ENCODE results near the gene DHCR24. TPM values are rescaled to one million over a fixed set of nuclear protein-coding genes. Genes with fewer than 3 reads are reported as not detected.

DHCR24 gene
- total RNA-seq, 4 donors from 2014 or later, result 299 to 488 (median 404) TPM

DNA sequence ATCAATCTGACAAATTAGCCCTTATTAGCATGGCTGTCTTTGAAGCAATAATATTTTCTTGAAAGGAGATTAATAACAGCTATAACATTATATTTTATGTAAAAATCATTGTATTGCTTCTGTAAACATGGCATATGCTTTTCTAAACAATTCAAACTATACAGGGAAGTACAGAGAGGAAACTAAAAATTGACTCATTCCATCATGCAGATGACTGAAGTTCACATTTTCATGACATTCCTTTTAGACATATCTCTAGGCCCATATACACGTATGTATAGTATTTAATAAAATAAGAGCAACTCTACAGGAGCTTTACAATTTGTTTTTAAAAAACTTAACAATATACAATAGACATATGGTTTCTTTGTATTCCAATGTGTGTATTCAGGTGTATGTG, 5.6 kb upstream of the DHCR24 start:
- WGBS, 2 donors, result 76 to 84% methylated on average over 1 of the region's 1 CpG
- DNase-seq (ENCODE audit: low spot score in 2 of 2), result no peak
- intact Hi-C loops (cut with DNase I; ENCODE audit: low total_unique reads), result no loop called here

GRCh38 chr1:54889132-54889725, 2.2 kb upstream of the DHCR24 start:
- DNase-seq (ENCODE audit: low spot score in 2 of 2), result no peak
- H3K4me3 ChIP-seq (ENCODE audit: low read depth, poor library complexity, severe bottlenecking), result no peak overlapping the region
- WGBS, 2 donors, result 83 to 85% methylated on average over 3 of the region's 3 CpGs
- TF ChIP-seq POLR2A (IDR thresholded peaks at IDR 0.05) (no peak), CTCF (IDR thresholded peaks at IDR 0.05) (no peak)
- intact Hi-C loops (cut with DNase I; ENCODE audit: low total_unique reads), result no loop called here

More for the DNA sequence above, 5.6 kb upstream of the DHCR24 start:
- H3K4me3 ChIP-seq (ENCODE audit: low read depth, poor library complexity, severe bottlenecking), result no peak overlapping the region
- TF ChIP-seq POLR2A (IDR thresholded peaks at IDR 0.05) (no peak), CTCF (IDR thresholded peaks at IDR 0.05) (no peak)

DNA sequence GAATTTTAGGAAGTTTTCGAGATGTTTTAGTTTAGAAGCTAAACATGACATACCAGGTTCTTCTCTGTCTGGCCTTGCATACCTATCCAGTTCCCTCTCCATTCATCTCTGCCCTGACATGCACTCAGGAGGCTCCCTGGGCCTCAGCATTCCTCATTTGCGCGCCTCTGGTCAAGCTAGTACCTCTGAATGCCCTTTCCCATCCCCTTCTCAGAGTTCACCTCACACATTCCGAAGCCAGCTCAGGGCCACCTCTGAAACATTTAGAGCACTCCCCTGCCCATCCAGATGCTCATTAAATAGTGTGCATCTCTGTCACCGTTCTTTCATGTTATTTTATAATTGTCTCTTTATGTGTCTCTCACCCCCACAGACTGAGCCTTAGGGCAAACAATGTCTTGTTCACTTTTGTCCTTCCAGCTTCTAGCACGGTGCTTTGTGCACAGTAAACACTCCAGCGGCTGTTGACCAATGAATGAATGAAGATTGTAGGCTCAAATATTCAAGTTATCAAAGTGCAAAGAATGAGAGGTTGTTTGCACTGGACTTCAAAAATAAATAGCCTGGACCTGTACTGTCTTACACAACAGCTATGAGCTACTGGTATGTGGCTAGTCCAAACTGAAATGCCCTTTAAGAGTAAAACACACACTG, 1.2 kb upstream of the DHCR24 start:
- H3K4me3 ChIP-seq (ENCODE audit: low read depth, poor library complexity, severe bottlenecking), result no peak overlapping the region
- DNase-seq (ENCODE audit: low spot score in 2 of 2), result no peak
- intact Hi-C loops (cut with DNase I; ENCODE audit: low total_unique reads), result no loop called here
- no peak for TF ChIP-seq POLR2A (IDR thresholded peaks at IDR 0.05)
- TF ChIP-seq CTCF (IDR thresholded peaks at IDR 0.05), result no peak
- 74 to 81% methylated on average over 7 of the region's 7 CpGs for WGBS, 2 donors

GRCh38 chr1:54887665-54888071, 673 bp upstream of the DHCR24 start:
- TF ChIP-seq POLR2A (IDR thresholded peaks at IDR 0.05) (no peak), CTCF (IDR thresholded peaks at IDR 0.05) (no peak)
- WGBS, 2 donors, result 13 to 19% methylated on average over 8 of the region's 8 CpGs
- intact Hi-C loops (cut with DNase I; ENCODE audit: low total_unique reads), result no loop called here
- peak in 1 of 2 donors; percentile 48 for DNase-seq (ENCODE audit: low spot score in 2 of 2)
- peak overlapping the region; percentile 83 for H3K4me3 ChIP-seq (ENCODE audit: low read depth, poor library complexity, severe bottlenecking)

DNA sequence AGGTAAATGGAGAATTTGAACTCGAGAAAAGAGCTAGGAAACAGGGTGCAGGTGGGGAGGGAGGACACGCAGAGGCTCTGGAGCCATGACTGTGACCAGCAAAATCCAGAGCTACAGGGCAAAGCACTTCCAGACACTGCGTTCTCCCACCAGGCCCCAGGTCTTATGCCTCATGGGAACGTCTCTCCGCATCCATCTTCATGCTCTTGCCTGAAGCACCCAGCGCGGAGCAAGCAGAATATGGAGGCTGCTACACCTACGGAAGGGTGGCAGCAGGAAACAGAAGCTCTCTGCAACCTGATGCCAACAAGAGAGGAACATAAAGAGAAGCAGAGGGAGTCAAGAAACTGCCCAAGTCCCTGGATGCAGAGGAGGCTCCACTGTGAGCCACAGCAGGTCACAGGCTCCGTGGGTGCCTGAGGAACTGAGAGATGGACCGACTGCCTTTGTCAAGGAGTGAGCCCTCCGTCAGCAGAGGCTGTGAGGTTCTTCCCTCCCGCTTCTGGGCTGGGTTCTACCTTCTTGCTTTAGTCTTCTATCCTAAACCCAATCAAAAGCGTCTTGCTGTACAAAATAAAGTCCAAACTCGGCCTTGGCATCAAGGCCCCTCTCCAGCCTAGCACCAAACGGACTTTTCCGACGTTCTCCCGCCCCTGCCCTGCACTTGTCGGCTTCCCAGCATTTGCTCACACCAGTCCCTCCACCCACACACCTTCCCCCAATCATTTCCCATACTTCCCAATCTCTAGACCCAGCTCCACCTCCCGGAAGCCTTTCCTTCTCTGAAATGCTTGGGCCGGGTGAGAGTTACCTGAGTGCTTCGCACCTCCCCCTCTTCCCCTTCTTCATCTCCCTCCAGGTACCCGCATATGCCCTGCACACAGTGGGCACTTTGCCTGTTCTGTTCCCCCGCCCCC, 930 bp downstream of the DHCR24 start:
- WGBS, 2 donors, result 25 to 29% methylated on average over 24 of the region's 24 CpGs

More for the DNA sequence above, 930 bp downstream of the DHCR24 start:
- TF ChIP-seq POLR2A (IDR thresholded peaks at IDR 0.05), result no peak
- no peak for TF ChIP-seq CTCF (IDR thresholded peaks at IDR 0.05)
- intact Hi-C loops (cut with DNase I; ENCODE audit: low total_unique reads), result no loop called here
- DNase-seq (ENCODE audit: low spot score in 2 of 2), result peak in 1 of 2 donors; percentile 46
- H3K4me3 ChIP-seq (ENCODE audit: low read depth, poor library complexity, severe bottlenecking), result peak overlapping the region; percentile 83

All from lower leg skin (tissue), 4 donors.